Stimulated activated CD4-positive, alpha-beta T cell treated with anti-CD3 and anti-CD28 coated beads, Interleukin-1b, Interleukin-23, amount 100 ng/mL, for 1 hour (primary cell): ENCODE data around the gene CCDC3.
"Not testable (repeated sequence)": the region's sequence is repeated elsewhere in the genome, so short reads cannot be mapped to it uniquely, and the experiment has no call there.

Experiments
- DNase-seq, 2 donors: peaks; one replicate each; pipeline ENCODE4 v3.0.0-alpha.2; 2020; ENCODE audit warnings: low read depth in 2 of 2

CCDC3 gene

GRCh38 chr10:13000431-13000830 lies 1.1 kb downstream of the CCDC3 start:
- DNase-seq, result no peak

DNA sequence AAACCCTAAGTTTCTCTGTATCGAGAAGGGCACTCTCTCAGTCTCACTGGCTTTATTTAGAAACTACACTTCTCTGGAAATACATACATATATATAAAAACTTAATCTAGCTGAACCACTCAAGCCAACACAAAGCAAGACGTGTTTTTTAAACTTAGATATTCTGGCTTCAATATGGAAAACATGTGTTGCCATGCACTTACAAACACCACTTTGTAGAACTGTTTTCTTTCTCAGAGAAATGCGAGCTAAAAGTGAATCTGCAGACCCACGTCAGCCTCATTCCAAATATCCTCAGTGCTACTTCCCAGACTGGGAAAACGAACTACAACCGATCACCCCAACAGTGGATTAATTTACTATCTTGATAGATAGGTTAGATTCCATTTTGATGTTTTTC lies 1.7 kb downstream of the CCDC3 start:
- no peak for DNase-seq

GRCh38 chr10:12995425-12995861 lies 6.1 kb downstream of the CCDC3 start:
- DNase-seq, result no peak

GRCh38 chr10:12993595-12993994 lies 7.9 kb downstream of the CCDC3 start:
- DNase-seq, result no peak

GRCh38 chr10:12985347-12985746 lies 16.2 kb downstream of the CCDC3 start:
- DNase-seq, result no peak

GRCh38 chr10:12984165-12984747 lies 17.3 kb downstream of the CCDC3 start:
- no peak for DNase-seq

- DNase-seq, result not testable (repeated sequence)
Measured at GRCh38 chr10:12983568-12983967, 17.9 kb downstream of the CCDC3 start.

DNA sequence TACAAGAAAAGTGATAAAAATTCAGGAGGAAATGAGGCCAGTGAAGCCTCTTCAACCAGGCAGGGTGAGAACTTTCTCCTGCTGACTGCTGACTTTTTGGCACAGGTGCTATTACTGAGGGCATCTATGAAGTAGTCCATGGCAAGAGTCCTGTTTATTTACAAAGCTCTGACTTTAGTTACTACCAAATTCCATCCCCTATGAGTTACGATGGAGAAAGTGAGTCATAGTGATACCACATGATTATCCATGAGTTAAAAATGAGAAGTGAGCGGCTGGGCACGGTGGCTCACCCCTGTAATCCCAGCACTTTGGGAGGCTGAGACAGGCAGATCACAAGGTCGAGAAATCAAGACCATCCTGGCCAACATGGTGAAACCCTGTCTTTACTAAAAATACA lies 19.9 kb downstream of the CCDC3 start:
- no peak for DNase-seq

DNA sequence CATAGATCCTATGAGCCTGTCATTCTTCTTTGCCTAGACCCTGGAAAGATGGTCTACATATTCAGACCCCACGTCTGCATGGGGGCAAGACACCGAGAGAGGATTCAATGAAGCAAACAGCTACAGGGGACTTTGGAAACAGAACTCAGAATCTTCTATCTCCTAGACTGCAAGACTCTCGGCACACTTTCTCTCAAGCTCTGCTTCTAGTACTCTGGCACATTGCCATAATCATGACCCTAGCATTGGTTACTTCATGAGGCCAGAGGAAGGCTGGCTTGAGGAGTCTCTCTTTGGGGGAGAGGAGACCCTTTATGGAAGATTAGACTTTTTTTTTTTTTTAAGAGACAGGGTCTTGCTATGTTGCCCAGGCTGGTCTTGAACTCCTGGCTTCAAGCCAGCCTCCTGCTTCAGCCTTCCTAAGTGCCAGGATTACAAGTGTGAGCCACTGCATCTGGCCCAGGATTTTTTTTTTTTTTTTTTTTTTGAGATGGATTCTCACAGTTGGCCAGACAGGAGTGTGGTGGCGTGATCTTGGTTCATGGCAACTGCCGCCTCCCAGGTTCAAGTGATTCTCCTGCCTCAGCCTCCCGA lies 20.7 kb downstream of the CCDC3 start:
- no peak for DNase-seq

DNA sequence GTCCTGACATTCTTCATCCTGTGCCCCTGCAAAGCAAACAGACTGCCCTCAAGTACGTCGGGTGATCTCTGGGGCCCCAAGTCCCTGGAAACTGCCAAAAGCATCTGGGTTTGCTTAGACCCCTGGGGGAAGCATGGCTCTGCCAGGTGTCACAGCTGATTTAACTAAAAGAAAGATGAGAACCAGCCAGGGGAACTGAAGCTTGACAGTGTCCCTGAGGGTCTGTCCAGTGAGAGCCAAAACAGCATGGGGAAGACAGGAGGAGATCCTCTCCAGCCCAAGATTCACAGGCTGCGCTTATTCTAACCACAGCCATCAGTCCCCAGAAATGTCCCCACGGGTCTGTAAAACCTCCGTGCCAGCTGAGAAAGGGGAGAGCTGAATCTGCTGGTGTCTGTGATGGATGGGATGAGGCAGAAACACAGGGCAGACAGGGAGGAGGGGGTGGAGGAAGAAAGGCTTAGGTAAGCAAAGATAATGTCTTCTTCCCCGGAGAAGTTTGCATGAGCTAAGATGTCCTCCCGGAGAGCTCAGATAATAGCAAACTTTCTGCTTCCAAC lies 21.3 kb downstream of the CCDC3 start:
- DNase-seq, result no peak

DNA sequence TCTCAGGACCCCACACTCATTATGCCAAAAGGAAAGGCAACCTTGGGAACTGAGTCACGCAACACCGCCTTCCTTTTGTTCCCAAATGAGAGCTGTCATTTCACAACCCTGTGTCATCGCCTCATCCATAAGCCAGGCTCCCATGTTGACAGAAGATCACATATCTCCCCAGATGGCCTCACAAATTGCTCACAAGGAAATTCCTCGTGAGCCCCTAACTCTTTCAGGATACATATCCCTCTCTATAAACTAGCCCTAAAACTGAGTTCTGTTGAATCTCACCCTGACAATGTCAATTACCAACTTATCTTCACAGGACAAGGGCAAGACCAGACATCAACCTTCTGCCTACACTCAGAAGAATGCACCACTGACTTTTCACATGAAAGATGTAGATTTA lies 22.6 kb downstream of the CCDC3 start:
- no peak for DNase-seq

DNA sequence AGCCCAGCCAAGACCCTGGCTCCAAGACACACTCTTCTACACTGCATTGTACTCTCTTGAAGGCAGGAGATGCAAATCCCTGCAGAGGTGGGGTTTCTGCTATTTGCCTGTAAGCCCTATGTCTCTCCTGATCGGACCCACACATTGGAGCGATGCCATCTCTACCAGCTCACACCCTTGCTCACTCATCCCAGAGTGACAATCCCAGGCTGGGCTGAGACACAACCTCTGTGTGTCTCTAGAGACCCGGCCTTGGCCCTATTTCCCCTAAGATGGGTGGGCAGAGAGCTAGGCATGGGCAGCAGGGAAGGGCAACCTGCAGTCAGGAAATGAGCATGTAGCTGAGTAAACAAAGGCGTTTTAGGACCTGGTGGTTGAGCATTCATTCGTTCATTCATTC lies 25.6 kb downstream of the CCDC3 start:
- no peak for DNase-seq

- DNase-seq, result no peak
Measured at GRCh38 chr10:12975266-12975665, 26.2 kb downstream of the CCDC3 start.

GRCh38 chr10:12974491-12975199 lies 26.9 kb downstream of the CCDC3 start:
- no peak for DNase-seq

GRCh38 chr10:12974078-12974477 lies 27.4 kb downstream of the CCDC3 start:
- DNase-seq, result no peak

GRCh38 chr10:12973149-12973718 lies 28.3 kb downstream of the CCDC3 start:
- no peak for DNase-seq

- no peak for DNase-seq
Measured at GRCh38 chr10:12972146-12972545, 29.4 kb downstream of the CCDC3 start.

DNA sequence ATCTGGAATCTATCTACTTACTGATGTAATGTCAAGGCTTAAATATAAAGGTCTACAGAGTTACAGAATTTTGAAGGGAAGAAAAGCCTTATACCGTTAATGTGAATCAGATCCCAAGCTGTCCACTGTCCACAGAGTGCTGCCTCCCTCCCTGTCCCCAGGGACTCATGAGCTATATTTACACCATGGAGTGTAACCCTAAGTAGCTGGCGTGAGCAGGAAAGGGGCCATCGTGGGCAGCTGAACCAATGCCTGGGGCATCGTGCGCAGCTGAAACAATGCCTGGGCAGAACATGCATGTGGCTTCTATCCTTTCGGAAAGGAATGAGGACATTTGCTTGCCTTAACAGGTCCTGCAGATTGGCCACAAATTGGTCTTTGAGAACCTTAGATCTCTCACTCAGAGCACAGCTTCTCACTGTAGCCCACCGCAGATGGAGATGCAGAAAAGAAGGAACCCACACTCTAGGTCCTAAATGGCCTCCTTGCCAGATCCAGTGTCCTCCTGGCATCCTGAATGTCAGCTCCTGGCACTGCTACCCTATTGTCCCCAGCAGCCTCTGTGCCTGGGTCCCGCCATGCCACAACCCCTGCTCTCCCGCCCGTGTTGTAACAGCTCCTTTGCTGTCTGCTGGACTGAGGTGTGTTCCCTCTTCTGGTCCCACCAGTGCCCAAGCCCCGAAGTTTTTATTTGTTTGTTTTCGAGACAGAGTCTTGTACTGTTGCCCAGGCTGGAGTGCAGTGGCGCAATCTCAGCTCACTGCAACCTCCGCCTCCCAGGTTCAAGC lies 30.3 kb downstream of the CCDC3 start:
- DNase-seq, result no peak

GRCh38 chr10:12969951-12970350 lies 31.6 kb downstream of the CCDC3 start:
- no peak for DNase-seq

GRCh38 chr10:12966067-12966466 lies 35.4 kb downstream of the CCDC3 start:
- DNase-seq, result no peak

- DNase-seq, result no peak
Measured at GRCh38 chr10:12965571-12965970, 35.9 kb downstream of the CCDC3 start.

DNA sequence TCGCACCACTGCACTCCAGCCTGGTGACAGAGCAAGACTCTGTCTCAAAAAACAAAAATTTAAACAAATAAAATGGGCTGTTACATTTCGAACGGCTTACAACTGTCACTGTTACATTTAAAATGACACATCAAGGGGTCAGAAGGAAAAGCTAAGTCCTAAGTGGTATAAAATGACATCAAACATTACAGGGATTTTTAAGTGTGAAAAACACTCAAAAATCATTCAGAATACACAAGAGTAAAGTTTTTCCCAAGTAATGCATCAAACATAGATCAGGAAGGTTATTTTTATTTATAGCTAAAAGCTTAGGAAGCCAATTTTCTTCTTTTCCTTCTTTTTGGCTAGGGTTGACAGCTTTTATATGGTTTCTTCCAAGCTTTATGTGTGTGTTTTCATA lies 39.0 kb downstream of the CCDC3 start:
- no peak for DNase-seq
